Peyer's patch (tissue), 4 donors: ENCODE data around the gene PTPRM. TPM values are rescaled to one million over a fixed set of nuclear protein-coding genes. Genes with fewer than 3 reads are reported as not detected.

Source experiments
- DNase-seq, 3 donors: peaks; one replicate each; pipeline ENCODE4 v3.0.0-alpha.2; 2017 to 2019
- H3K27ac ChIP-seq, 4 donors: fragments of 200-600 bp; sonication (generic); one replicate each; pipeline ENCODE4 v1.5.1; 2016 to 2019
- H3K27me3 ChIP-seq, 2 donors: fragments of 200-600 bp; sonication (generic); one replicate each; pipeline ENCODE4 v1.5.1; 2019
- H3K36me3 ChIP-seq, 3 donors: fragments of 200-600 bp; sonication (generic); one replicate each; pipeline ENCODE4 v1.5.1; 2016 to 2019
- H3K4me1 ChIP-seq, 4 donors: fragments of 200-600 bp; sonication (generic); one replicate each; pipeline ENCODE4 v1.5.1; 2016 to 2019
- H3K4me3 ChIP-seq, 4 donors: fragments of 200-600 bp; sonication (generic); 1 replicate in 3 of 4; 2 replicates in 1 of 4; pipeline ENCODE4 v1.5.1; 2016 to 2019; ENCODE audit warnings: mild to moderate bottlenecking in 1 of 4
- H3K9me3 ChIP-seq, 4 donors: fragments of 200-600 bp; sonication (generic); one replicate each; pipeline ENCODE4 v1.5.1; 2016 to 2019; ENCODE audit warnings: mild to moderate bottlenecking in 1 of 4
- CTCF ChIP-seq, 6 experiments: fragments of 450-650 bp in 4 of 6; fragments of 200-600 bp in 2 of 6; sonication (generic) in 1 of 6; IDR thresholded peaks; one replicate each; pipeline ENCODE4 v1.5.1; 2017 to 2019; ENCODE audit warnings: antibody characterized with exemption in 6 of 6, mild to moderate bottlenecking in 3 of 6, moderate library complexity in 1 of 6
- POLR2A ChIP-seq, 2 donors: fragments of 450-650 bp; IDR thresholded peaks; one replicate each; pipeline ENCODE4 v1.5.1; 2017; ENCODE audit warnings: antibody characterized with exemption in 2 of 2, mild to moderate bottlenecking in 2 of 2, moderate library complexity in 2 of 2
- small RNA-seq, 2 donors: library from RNA; depleted of rRNA; stranded (forward); fragments of <200 nt; gene quantifications; one replicate each; pipeline ENCODE3, GENCODE V24; 2016
- total RNA-seq, 4 donors: library from RNA; depleted of rRNA; stranded (reverse); fragments of >200 nt; gene quantifications; one replicate each; pipeline ENCODE4 v1.1.0, GENCODE V29; 2016

Gene PTPRM
- total RNA-seq, 4 donors from 2014 or later, result 39.6 to 211 (median 80.3) TPM

GRCh38 chr18:8453528-8453927 lies 886.4 kb downstream of the PTPRM start:
- TF ChIP-seq CTCF (IDR thresholded peaks at IDR 0.05) (no peak), POLR2A (IDR thresholded peaks at IDR 0.05) (no peak)
- H3K4me1 ChIP-seq, result no peaks in the 10 kb centered on the region
- H3K36me3 ChIP-seq, result no peaks in the 10 kb centered on the region
- H3K9me3 ChIP-seq, result no peaks in the 10 kb centered on the region
- no peak overlapping the region for H3K27ac ChIP-seq
- H3K4me3 ChIP-seq, result no peak overlapping the region
- no peak for DNase-seq
- no peaks in the 10 kb centered on the region for H3K27me3 ChIP-seq

- H3K4me3 ChIP-seq, result no peak overlapping the region
- no peaks in the 10 kb centered on the region for H3K27me3 ChIP-seq
- H3K36me3 ChIP-seq, result no peaks in the 10 kb centered on the region
- no peak overlapping the region for H3K27ac ChIP-seq
- no peaks in the 10 kb centered on the region for H3K4me1 ChIP-seq
- no peak for DNase-seq
- H3K9me3 ChIP-seq, result no peaks in the 10 kb centered on the region
- TF ChIP-seq POLR2A (IDR thresholded peaks at IDR 0.05) (no peak), CTCF (IDR thresholded peaks at IDR 0.05) (no peak)
Observed at GRCh38 chr18:8454136-8454535, 887.0 kb downstream of the PTPRM start.

GRCh38 chr18:8455661-8456614 lies 888.8 kb downstream of the PTPRM start:
- Histone ChIP-seq H3K27me3 (no peaks in the 10 kb centered on the region), H3K4me1 (no peaks in the 10 kb centered on the region), H3K36me3 (no peaks in the 10 kb centered on the region), H3K9me3 (no peaks in the 10 kb centered on the region), H3K4me3 (no peak overlapping the region), H3K27ac (no peak overlapping the region)
- DNase-seq, result no peak
- TF ChIP-seq POLR2A (IDR thresholded peaks at IDR 0.05), result no peak
- TF ChIP-seq CTCF (IDR thresholded peaks at IDR 0.05), result no peak

Small RNA genes within 50 kb of the gene (small RNA-seq; reads per million reads assigned to genes)
- 0 reads per million in 2 donors for gene AP001094.1
- 0 reads per million in 2 donors for gene RF00012
